ENCODE results near the gene DYNLT2. TPM values are rescaled to one million over a fixed set of nuclear protein-coding genes. Genes with fewer than 3 reads are reported as not detected.

Gene DYNLT2
- total RNA-seq, 2 experiments from 2014 or later = 2.2 to 2.4 TPM

GRCh38 chr6:169788809-169789145, 37.4 kb upstream of the DYNLT2 start:
- no peak overlapping the region for H3K4me3 Mint-ChIP-seq
- no peaks in the 10 kb centered on the region for H3K9me3 Mint-ChIP-seq
- POLR2A ChIA-PET = interaction anchor here (0.7 kb wide), 1 partner anchor 648 kb away, joined by 3 read pairs; no protein-coding TSS in a partner anchor
- no peak for DNase-seq
- CTCF ChIA-PET = interaction anchor here (1.2 to 4.3 kb wide), 11 partner anchors 9 to 741 kb away, joined by 3 to 65 read pairs (median 8); no protein-coding TSS in a partner anchor
- ATAC-seq = no peak
- peaks cover 7% of the 10 kb centered on the region for H3K36me3 Mint-ChIP-seq (ENCODE audit: low read depth)
- peaks cover 35% of the 10 kb centered on the region for H3K27me3 Mint-ChIP-seq
- TF ChIP-seq, protein P1, sequence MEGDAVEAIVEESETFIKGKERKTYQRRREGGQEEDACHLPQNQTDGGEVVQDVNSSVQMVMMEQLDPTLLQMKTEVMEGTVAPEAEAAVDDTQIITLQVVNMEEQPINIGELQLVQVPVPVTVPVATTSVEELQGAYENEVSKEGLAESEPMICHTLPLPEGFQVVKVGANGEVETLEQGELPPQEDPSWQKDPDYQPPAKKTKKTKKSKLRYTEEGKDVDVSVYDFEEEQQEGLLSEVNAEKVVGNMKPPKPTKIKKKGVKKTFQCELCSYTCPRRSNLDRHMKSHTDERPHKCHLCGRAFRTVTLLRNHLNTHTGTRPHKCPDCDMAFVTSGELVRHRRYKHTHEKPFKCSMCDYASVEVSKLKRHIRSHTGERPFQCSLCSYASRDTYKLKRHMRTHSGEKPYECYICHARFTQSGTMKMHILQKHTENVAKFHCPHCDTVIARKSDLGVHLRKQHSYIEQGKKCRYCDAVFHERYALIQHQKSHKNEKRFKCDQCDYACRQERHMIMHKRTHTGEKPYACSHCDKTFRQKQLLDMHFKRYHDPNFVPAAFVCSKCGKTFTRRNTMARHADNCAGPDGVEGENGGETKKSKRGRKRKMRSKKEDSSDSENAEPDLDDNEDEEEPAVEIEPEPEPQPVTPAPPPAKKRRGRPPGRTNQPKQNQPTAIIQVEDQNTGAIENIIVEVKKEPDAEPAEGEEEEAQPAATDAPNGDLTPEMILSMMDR (IDR thresholded peaks at IDR 0.05) = no peak
- intact Hi-C loops (cut with micrococcal nuclease) = no loop called here
- no peak overlapping the region for H3K27ac Mint-ChIP-seq
- peaks cover 11% of the 10 kb centered on the region for H3K4me1 Mint-ChIP-seq (ENCODE audit: low read depth)

DNA sequence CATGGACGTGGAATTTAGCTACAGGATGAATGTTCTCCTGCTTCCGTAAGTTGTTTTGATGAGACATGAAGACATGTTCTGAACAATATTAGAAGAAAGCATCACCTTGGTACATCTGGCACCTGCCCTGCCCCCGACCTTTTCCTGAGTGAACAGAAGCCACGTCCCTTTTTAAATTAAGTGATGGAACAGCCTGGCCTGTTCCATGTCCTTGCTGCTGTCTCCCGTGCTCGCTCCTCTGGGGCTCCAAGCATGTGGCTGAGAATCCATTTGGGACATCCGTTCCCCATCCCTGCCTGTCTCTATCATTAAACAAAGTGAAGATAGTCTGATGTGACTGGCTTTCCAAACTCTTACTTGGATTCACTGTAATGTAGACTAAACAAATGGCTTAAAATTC, 36.4 kb upstream of the DYNLT2 start:
- TF ChIP-seq, protein P1 (IDR thresholded peaks at IDR 0.05) = no peak
- ATAC-seq (no peak), DNase-seq (no peak)
- ChIA-PET POLR2A (interaction anchor here (0.6 to 0.8 kb wide), 2 partner anchors 13 to 747 kb away, joined by 3 read pairs; no protein-coding TSS in a partner anchor), CTCF (interaction anchor here (3.9 to 4.3 kb wide), 2 partner anchors 17 to 43 kb away, joined by 20 to 65 read pairs; no protein-coding TSS in a partner anchor)
- peaks cover 27% of the 10 kb centered on the region for H3K27me3 Mint-ChIP-seq
- H3K4me3 Mint-ChIP-seq = no peak overlapping the region
- H3K27ac Mint-ChIP-seq = no peak overlapping the region
- peaks cover 13% of the 10 kb centered on the region for H3K36me3 Mint-ChIP-seq (ENCODE audit: low read depth)
- H3K4me1 Mint-ChIP-seq (ENCODE audit: low read depth) = peaks cover 11% of the 10 kb centered on the region
- no peaks in the 10 kb centered on the region for H3K9me3 Mint-ChIP-seq
- intact Hi-C loops (cut with micrococcal nuclease) = no loop called here

DNA sequence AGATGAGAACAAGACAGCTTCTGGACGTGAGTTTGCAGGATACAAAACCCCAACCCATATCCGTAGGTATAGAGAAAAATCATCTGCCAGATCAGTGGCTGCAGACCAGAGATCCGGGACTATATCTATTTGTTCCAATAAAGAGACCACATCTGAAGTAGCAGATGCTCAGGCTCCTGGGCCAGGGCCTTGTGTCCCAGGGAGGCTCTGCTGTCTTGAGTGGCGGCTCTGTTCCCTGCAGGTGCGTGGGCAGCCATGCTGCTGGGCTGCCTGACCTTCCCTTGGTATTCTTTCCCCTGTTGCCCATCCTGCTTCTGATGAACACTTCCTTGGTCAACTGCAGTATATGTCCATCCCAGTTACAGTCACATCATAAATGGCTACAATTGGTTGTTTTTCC, 35.0 kb upstream of the DYNLT2 start:
- Mint-ChIP-seq H3K4me3 (no peak overlapping the region), H3K36me3 (ENCODE audit: low read depth) (peaks cover 18% of the 10 kb centered on the region), H3K9me3 (no peaks in the 10 kb centered on the region), H3K4me1 (ENCODE audit: low read depth) (peaks cover 11% of the 10 kb centered on the region), H3K27me3 (peaks cover 15% of the 10 kb centered on the region), H3K27ac (no peak overlapping the region)
- intact Hi-C loops (cut with micrococcal nuclease) = no loop called here
- no peak for DNase-seq
- ChIA-PET CTCF (no interaction called here), POLR2A (no interaction called here)
- TF ChIP-seq, protein P1 (IDR thresholded peaks at IDR 0.05) = no peak
- ATAC-seq = no peak

DNA sequence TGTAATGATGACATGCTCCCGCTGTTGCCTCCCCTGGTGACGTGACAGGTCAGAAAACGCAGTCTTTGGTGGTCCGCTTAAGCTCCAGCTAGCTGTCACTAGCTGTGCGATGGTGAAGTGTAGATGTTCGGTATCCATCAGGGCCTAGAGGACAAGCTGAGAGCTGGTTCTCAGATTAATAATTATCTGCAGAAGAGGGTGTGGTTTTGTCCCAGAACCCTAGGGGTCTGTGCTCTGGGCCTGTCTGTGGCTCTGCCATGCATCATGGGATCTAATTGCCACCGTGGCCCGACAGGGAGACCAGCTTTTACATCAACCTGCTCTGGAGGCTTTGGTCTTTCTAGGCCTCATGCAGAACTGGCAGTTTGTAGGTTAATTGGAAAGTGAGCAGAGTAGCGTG, 34.2 kb upstream of the DYNLT2 start:
- Mint-ChIP-seq H3K9me3 (peaks cover 1% of the 10 kb centered on the region), H3K4me1 (ENCODE audit: low read depth) (peaks cover 8% of the 10 kb centered on the region), H3K27ac (no peak overlapping the region), H3K4me3 (no peak overlapping the region), H3K36me3 (ENCODE audit: low read depth) (peaks cover 24% of the 10 kb centered on the region), H3K27me3 (peaks cover 9% of the 10 kb centered on the region)
- DNase-seq = no peak
- TF ChIP-seq, protein P1 (IDR thresholded peaks at IDR 0.05) = no peak
- no peak for ATAC-seq
- intact Hi-C loops (cut with micrococcal nuclease) = no loop called here
- POLR2A ChIA-PET = no interaction called here
- CTCF ChIA-PET = no interaction called here

DNA sequence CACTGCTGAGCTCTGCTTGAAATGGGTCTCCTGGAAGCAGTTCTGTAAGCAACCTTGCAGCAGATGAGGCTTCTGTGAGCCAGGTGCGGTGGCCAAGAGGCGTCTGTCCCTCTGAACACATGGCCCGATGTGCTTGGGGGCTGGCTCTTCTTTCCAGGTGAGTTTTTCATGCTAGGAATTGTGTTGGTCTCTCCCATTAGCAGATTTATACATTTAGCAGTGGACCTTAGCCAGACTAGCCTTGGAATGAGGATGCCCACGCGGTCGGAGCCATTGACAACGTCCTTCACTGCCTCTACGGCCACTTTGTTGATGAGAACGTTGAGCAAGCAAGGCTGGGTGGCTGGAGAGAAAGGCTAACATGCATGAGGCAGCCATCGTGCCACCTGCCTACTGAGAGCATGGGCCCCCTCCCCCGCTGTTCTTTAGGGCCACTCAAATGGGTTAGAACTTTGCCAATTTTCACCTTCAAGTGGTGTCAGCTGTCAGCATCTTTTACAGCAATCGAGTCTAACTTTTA, 33.5 kb upstream of the DYNLT2 start:
- H3K4me3 Mint-ChIP-seq = no peak overlapping the region
- intact Hi-C loops (cut with micrococcal nuclease) = no loop called here
- ChIA-PET CTCF (no interaction called here), POLR2A (no interaction called here)
- H3K27me3 Mint-ChIP-seq = peaks cover 6% of the 10 kb centered on the region
- TF ChIP-seq, protein P1 (IDR thresholded peaks at IDR 0.05) = no peak
- no peak for DNase-seq
- H3K4me1 Mint-ChIP-seq (ENCODE audit: low read depth) = peaks cover 5% of the 10 kb centered on the region
- peaks cover 27% of the 10 kb centered on the region for H3K36me3 Mint-ChIP-seq (ENCODE audit: low read depth)
- no peak overlapping the region for H3K27ac Mint-ChIP-seq
- ATAC-seq = no peak
- peaks cover 1% of the 10 kb centered on the region for H3K9me3 Mint-ChIP-seq
